CD4-positive, alpha-beta T cell treated with Interleukin-4 for 1 hour (primary cell): ENCODE data around the gene PID1.
"Not testable (repeated sequence)": the region's sequence is repeated elsewhere in the genome, so short reads cannot be mapped to it uniquely, and the experiment has no call there.

Experiments
- DNase-seq, 2 donors: peaks; one replicate each; pipeline ENCODE4 v3.0.0-alpha.2; 2020 to 2022

The PID1 gene

GRCh38 chr2:229104974-229105387 lies 166.1 kb downstream of the PID1 start:
- no peak for DNase-seq

DNA sequence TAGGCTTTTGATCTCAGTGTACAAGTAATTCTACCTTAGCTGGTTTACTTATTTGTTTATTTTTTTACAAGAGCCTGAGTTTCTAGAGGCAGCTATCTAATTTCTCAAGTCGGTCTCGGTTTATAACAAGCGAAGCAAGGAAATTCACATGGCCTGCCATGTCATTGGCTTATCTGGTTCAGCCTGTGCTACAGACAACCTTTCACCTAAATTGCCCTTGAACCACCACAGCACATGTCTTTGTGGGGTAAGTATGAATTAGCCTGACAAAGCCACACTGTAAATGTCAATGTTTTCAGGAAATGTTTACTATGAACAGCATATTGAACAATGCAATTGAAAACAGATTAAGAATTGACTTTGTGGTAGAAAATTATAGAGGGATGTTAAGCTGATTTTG lies 167.1 kb downstream of the PID1 start:
- no peak for DNase-seq

DNA sequence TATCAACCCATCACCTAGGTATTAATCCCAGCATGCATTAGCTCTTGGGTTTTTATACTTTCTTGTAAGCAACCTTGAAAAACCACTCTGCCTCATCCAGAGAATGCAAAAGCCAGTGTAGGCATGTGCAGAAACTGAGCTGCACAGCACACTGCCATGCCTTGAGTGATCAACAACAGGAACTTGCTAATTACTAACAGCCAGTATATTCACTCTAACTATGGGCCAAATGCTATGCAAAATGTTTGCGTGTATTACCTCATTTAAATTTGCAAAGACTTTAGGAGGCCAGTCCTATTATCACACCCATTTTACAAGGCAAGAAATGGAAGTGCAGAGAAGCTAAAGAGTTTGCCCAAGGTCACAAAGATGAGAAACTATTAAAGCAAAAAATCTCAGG lies 169.8 kb downstream of the PID1 start:
- DNase-seq = no peak

GRCh38 chr2:229099231-229099630 lies 171.9 kb downstream of the PID1 start:
- no peak for DNase-seq

- DNase-seq = no peak
Measured at GRCh38 chr2:229098801-229099200, 172.3 kb downstream of the PID1 start.

DNA sequence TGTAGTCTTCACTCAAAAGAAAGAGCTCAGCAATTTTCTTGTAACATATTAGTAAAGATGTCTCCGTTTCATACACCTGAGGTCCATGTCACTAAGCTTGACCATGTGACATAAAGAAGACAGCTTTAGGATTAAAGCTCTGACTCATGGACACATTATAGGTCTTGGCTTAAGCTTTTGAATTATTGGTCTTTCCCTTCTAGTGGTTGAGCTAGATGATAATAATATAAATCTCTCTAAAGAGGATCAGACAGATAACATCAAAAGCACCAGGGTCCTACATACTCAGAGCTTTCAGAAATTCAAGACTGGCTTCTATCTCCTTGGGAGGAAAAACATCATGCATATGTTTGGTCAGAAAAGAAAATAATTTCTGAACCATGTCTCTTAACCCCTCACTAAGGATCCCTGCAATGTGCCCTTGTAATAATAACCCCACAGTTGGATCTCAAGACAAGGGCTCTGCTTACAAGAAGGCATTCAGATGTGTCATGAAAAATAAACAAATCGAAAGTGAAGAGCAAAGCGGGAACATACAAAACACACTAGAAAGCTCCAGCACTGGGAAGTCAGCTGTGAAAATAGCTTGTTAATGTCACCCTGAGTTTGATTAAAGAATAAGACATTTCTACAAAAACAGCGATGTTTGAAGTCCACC lies 174.5 kb downstream of the PID1 start:
- no peak for DNase-seq

- no peak for DNase-seq
Measured at GRCh38 chr2:229095472-229095871, 175.6 kb downstream of the PID1 start.

- DNase-seq = no peak
Measured at GRCh38 chr2:229090225-229090624, 180.9 kb downstream of the PID1 start.

DNA sequence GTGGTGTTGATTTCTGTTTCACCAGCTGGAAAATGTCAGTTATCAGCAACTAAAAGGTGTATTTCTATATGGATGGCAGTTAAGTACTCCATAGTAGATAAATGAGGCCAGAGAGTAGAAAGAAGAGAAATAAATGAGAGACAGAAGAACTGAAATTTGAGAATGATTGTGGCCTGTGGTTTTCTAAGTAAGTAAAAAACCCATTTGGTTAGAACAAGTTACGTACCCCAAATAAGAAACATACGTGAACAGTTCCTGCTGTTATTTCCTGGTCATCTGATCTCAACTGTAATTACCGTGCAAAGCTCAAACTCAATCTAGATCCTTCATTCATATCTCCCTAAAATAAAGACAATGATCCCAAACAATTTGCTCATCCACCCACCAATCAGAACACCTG lies 181.3 kb downstream of the PID1 start:
- no peak for DNase-seq

DNA sequence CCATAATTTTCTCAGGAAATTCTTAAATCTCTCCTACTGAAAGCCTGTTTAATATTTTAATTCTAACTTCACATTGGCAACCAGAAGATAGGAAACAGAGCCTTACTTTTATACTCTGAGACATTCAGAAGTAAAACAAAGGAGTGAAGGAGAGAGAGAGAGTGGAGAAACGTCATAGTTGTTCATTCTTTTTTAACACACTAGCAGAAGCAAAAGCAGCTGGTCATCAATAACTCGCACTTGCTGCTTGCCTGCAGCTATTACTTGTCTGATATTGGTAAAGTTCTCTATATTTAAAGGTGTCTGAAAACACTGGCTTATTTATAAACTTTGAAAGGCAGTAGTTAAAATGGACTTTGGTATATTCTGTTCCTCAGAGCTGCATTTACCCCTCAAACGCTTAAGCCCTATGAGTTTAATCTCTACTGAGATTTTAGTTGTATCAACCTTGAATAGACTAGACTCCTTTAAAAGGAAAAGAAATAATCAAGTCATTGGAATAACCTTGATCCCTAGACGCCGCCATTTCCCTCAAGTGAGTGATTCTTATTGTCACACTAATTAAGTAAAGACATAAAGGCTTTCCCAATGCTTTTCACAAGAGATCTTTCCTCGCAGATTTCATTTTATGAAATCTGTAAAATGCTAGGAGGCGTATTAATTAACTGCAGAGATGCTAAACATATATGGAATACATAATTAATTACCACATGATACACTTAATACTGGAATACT lies 182.0 kb downstream of the PID1 start:
- DNase-seq = no peak

GRCh38 chr2:229088517-229088913 lies 182.6 kb downstream of the PID1 start:
- no peak for DNase-seq

GRCh38 chr2:229087843-229088516 lies 183.1 kb downstream of the PID1 start:
- no peak for DNase-seq

- no peak for DNase-seq
Measured at GRCh38 chr2:229087267-229087666, 183.8 kb downstream of the PID1 start.

DNA sequence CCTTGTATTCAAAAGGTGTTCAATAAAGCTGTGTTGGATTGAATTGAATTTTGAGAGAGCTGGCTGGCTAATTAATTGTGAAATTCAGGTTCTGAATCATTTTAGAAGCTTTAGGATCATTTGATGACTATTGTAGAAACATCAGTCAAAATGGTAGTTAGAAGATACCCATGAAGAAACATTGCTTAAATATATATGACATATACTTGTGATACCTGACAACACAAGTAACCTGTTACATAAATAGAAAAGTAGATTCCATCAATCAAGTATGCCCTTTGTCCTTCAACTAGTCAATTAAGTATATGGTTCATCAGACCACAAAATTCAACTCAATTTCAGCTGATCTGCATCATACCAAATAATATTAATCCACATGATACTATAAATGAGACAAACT lies 185.6 kb downstream of the PID1 start:
- no peak for DNase-seq

- no peak for DNase-seq
Measured at GRCh38 chr2:229084447-229084846, 186.6 kb downstream of the PID1 start.

- DNase-seq = no peak
Measured at GRCh38 chr2:229083606-229084340, 187.3 kb downstream of the PID1 start.

GRCh38 chr2:229081411-229081810 lies 189.7 kb downstream of the PID1 start:
- DNase-seq = no peak

GRCh38 chr2:229080172-229080571 lies 190.9 kb downstream of the PID1 start:
- DNase-seq = no peak

DNA sequence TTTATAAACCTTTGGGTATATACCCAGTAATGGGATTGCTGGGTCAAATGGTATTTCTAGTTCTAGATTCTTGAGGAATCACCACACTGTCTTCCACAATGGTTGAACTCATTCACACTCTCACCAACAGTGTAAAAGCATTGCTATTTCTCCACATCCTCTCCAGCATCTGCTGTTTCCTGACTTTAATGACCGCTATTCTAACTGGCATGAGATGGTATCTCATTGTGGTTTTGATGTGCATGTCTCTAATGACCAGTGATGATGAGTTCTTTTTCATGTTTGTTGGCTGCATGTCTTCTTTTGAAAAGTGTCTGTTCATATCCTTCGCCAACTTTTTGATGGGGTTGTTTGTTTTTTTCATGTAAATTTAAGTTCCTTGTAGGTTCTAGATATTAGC lies 194.2 kb downstream of the PID1 start:
- not testable (repeated sequence) for DNase-seq

DNA sequence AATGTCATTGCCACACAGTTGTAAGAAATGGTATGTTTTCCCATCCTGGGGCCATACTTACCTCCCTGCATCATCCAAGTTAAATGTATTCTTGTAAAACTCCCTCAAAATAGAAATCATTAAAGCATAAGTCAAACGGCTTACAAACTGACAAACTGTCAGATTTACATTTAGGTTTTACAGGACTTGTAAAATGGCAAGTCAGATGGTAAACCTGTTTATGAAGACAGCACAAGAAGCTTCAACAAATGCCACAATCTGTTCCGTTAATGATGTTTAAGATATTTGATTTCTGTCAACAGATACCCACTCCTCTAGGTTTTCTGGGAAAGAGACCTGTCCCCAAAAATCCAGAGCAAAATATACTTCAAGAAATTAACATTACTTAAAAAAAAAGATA lies 197.2 kb downstream of the PID1 start:
- DNase-seq = no peak

DNA sequence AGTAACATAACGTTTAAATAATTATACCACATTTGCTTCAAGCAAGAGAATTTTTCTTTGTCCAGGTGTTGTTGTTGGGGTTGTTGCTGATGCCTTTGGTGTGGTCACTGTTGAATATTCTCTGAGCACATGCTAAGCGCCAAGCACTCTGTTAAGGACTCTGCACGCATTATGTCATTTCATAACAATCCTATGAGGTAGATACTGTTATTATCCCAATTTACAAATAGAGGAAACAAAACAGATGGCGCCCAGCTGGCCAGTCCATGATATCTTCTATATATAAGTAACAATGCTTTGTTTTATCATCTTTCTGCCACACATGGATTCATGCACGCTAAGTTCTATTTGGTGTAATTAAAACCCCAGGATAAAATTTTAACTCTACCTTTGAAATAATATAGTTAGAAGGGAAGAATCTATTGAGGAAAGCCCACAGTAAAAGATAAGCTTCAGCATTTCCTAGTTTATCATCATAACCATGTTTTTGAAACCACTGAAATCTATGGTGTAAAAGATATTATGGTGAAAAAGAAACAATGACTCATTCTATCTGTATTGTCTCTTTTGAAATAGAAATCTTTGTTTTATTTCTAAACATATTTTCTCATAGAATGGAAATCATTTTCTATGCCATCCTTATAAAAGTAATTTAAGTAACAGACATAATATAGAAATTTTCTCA lies 199.7 kb downstream of the PID1 start:
- no peak for DNase-seq

- DNase-seq = no peak
Measured at GRCh38 chr2:229066121-229066715, 204.9 kb downstream of the PID1 start.
